ENCODE measurements around the gene TMEM108.

The TMEM108 gene

GRCh38 chr3:133055339-133055738 is 17.1 kb downstream of the TMEM108 start:
- no peak for DNase-seq

- no peak for DNase-seq
Observed at GRCh38 chr3:133058243-133058642, 20.1 kb downstream of the TMEM108 start.

- DNase-seq = no peak
Observed at GRCh38 chr3:133058831-133059230, 20.6 kb downstream of the TMEM108 start.

- DNase-seq = no peak
Observed at GRCh38 chr3:133065193-133065961, 27.2 kb downstream of the TMEM108 start.

DNA sequence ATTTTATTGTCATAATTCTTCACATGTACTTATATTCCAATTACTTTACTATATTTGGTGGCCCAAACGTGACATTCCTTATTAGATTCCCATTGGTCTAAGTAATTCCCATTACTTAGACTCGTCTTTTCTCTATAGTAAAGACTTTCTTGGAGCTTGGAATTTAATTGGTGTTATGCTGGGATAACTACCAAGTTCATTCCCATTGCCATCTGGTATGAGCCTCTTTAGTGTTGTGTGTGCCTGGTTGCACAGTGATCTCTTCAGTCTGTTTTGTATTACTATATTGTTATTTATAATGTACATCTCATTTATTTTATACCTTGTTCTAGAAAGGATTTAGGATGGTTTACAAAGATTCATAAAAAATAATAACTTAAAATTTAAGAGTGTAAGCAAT is 27.8 kb downstream of the TMEM108 start:
- DNase-seq = no peak

DNA sequence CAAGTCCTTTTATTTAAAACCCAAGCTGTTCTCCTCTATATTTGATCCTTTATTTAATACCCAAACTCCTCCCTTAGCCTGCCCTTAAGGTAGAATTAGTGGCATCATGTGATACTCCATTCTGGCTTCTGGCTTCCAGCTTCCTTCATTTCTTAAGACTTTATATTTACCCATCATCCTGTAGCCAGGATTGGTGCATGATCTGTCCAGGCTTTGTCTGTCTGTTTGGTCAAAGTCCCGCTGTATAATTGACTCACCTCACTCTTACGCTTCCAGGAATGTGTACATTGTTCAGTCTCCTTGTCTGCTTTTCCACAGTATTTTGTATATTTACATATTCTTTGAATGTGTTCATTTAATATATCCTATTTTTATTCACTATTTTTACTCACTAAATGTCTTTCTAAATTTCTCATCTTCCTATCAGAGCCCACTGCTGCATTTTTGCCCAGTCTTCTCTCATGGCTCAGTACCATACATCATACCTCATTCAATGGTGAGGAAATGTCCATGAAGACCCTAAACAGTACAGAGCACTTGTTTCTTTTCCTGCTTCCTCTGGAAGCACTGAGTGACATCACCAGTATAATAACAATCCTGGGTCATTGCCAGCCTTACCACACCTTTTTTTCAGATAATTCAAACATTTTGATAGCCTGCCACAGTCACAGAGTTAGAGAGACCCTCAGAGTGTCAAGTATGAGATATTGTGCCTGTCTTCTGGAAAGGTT is 31.5 kb downstream of the TMEM108 start:
- no peak for DNase-seq

DNA sequence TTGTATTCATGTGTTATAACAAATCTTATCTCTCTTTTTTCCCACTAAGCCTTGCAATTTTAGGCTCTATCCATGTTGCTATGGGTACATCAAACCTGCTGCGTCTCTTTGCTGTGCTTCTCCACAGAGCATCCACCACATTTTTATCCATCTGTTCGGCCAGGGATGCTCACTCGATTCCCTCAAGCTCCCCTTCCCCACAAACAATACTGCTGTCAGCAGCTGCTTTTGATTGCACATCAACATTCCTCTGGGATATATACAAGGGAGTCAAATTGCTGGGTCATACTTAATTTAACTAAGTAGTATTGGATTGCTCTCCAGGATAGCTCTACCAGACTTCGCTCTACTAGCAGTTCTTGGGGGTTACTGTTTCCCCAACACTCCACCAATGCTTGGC is 36.8 kb downstream of the TMEM108 start:
- DNase-seq = no peak

DNA sequence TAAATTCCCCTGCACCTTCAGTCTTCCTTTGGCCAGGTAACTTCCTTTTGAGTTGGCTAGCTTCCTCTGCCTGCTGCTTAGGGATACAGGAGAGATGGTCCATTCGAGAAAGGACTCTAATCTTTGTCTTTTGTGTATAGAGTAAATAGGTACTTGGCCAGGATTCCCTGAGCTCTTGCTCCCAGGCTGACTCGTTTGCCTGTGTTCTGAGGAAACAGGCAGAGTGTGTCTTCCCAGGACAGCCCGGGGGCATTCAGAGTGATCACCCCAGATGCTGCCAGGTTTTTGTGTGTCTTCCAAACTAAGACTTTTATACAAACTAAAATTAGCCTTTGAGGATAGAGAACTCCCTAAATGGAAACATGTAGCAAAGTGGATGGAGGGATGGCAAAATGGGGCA is 39.5 kb downstream of the TMEM108 start:
- DNase-seq = no peak

GRCh38 chr3:133079621-133080020 is 41.4 kb downstream of the TMEM108 start:
- no peak for DNase-seq

- no peak for DNase-seq
Observed at GRCh38 chr3:133081016-133081415, 42.8 kb downstream of the TMEM108 start.

DNA sequence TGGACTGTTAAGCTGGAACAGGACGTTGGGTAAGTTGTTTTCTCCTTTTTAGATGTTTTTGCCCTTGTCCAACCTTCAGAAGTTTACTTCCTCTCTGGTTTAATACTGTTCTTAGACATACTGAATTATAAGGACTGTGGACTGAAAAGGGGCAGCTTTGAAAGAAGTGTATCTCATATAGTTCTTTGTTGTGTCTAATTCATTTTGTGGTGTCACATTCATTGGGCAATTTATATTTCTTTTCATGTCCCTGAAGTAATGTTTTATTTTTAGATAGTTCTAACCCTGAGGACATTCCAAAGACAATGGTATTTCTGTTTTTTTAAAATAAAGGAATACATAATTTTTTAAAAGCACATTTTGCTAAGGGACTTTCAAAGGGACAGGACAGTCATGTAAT is 45.2 kb downstream of the TMEM108 start:
- no peak for DNase-seq

DNA sequence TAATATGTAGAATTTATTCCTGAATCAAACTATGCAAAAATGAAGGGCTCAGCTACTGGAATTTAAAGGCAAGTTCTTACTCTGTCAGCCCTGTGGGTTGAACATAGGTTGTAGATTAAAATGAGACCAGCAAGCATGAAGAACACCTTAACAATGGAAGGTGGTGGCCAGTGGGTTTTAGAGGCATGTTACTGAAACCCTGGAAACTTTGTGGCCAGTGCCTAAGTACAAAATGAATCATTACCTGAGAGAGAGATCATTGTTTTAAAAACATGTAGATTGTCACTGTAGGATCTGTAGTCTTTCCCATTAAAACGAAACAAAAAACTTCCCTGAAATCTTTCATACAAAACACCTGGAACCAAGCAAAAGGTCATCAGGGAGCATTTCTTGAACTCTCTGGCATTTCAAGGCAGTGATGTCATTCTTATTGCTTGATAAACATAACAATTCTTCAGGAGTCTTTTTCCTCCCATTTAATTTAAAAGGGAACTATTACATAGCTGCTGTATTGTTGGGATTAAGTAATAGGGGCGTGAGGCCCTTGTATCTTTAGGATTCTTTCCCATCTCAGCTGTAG is 51.8 kb downstream of the TMEM108 start:
- DNase-seq = no peak

- no peak for DNase-seq
Observed at GRCh38 chr3:133092681-133093080, 54.5 kb downstream of the TMEM108 start.

GRCh38 chr3:133093366-133093765 is 55.2 kb downstream of the TMEM108 start:
- no peak for DNase-seq

- no peak for DNase-seq
Observed at GRCh38 chr3:133096900-133097613, 58.9 kb downstream of the TMEM108 start.

DNA sequence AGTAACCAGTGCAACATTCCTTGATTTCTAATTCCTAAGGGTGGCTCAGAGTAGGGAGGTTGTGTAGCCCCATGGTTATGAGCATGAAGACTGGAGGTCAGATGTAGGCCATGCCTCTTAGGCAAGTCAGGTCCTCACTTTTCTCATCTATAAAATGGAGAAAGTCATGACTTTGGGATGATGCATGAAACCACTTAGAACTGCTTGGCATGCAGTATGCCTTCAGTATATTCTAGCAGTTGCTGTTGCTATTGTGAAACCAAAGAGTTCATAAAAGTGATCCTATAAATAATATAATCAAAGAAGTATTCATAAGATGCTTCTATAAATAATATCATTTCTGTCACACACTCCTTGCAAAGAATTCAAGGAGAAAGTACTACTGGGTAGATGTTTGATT is 65.5 kb downstream of the TMEM108 start:
- no peak for DNase-seq

GRCh38 chr3:133106169-133106568 is 68.0 kb downstream of the TMEM108 start:
- no peak for DNase-seq

DNA sequence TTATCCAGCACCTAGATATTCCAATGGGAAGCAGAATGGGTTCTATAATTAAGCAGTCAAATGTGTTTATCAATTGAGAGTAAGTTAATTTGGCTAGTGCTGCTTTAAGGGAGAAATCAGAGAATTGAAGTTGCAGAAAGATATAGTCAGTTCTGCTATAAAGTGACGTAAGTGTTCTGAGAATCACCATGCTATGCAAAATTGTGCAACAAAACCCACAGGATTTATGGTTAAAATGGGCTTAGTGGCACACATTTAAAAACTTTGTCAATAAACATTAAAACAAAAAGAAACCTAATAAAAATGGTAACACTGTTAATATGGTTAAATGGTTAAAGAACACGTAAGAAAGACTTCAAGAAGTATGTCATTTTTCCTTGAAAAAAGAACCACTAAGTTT is 74.5 kb downstream of the TMEM108 start:
- no peak for DNase-seq

- no peak for DNase-seq
Observed at GRCh38 chr3:133113526-133113925, 75.3 kb downstream of the TMEM108 start.

GRCh38 chr3:133113927-133114597 is 75.9 kb downstream of the TMEM108 start:
- no peak for DNase-seq

DNA sequence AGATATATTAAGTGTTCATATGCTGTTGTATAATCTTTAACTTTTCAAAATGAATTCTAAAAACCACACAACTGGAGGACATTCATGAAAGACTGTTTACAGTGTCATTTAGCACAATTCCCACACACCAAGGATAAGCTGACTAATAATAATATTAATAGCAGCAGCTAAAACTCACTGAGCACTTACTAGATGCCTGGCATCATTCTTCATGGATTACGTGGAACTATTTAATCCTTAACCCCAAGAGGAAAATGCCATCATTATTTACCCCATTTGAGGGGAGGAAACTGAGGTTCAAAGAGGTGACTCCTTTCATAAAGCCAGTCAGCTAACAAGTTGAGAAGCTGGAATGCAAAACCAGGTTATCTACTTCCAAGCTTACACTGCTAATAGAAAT is 77.0 kb downstream of the TMEM108 start:
- DNase-seq = no peak

- no peak for DNase-seq
Observed at GRCh38 chr3:133117342-133117741, 79.2 kb downstream of the TMEM108 start.

GRCh38 chr3:133119176-133119575 is 81.0 kb downstream of the TMEM108 start:
- DNase-seq = no peak
